GM21723 (cell line): ENCODE results near the gene SNAP47.

Experiments
- ATAC-seq: cut with Tn5 transposase; IDR thresholded peaks from one replicate; pipeline ENCODE4 v1.9.1; 2021; ENCODE audit warnings: mild to moderate bottlenecking, moderate library complexity; ENCODE audit not compliant: unreplicated experiment

The SNAP47 gene

GRCh38 chr1:227731696-227732585, 3.3 kb upstream of the SNAP47 start:
- no peak for ATAC-seq

- ATAC-seq: no peak
Observed at GRCh38 chr1:227732586-227733308, 2.5 kb upstream of the SNAP47 start.

- no peak for ATAC-seq
Observed at GRCh38 chr1:227733309-227733705, 1.9 kb upstream of the SNAP47 start.

GRCh38 chr1:227733751-227734545, 1.3 kb upstream of the SNAP47 start:
- ATAC-seq: no peak

- ATAC-seq: peak; percentile 7
Observed at GRCh38 chr1:227734546-227734855, 734 bp upstream of the SNAP47 start.

GRCh38 chr1:227735539-227736285, 477 bp downstream of the SNAP47 start:
- ATAC-seq: no peak

- no peak for ATAC-seq
Observed at GRCh38 chr1:227736814-227737432, 1.7 kb downstream of the SNAP47 start.

GRCh38 chr1:227738820-227739219, 3.6 kb downstream of the SNAP47 start:
- ATAC-seq: no peak

- ATAC-seq: no peak
Observed at GRCh38 chr1:227739636-227740035, 4.4 kb downstream of the SNAP47 start.

- no peak for ATAC-seq
Observed at GRCh38 chr1:227740401-227740960, 5.2 kb downstream of the SNAP47 start.

GRCh38 chr1:227741166-227741870, 6.1 kb downstream of the SNAP47 start:
- ATAC-seq: no peak

- no peak for ATAC-seq
Observed at GRCh38 chr1:227742738-227743715, 7.8 kb downstream of the SNAP47 start.

GRCh38 chr1:227744668-227745067, 9.4 kb downstream of the SNAP47 start:
- ATAC-seq: no peak

GRCh38 chr1:227745568-227746265, 10.5 kb downstream of the SNAP47 start:
- no peak for ATAC-seq

GRCh38 chr1:227746676-227747075, 11.4 kb downstream of the SNAP47 start:
- no peak for ATAC-seq

GRCh38 chr1:227747382-227747781, 12.1 kb downstream of the SNAP47 start:
- ATAC-seq: no peak

- ATAC-seq: no peak
Observed at GRCh38 chr1:227747948-227748495, 12.8 kb downstream of the SNAP47 start.
